CD4-positive, alpha-beta T cell treated with Interleukin-21 for 1 hour (primary cell): ENCODE results near the gene FOXD4.
"Not testable (repeated sequence)": the region's sequence is repeated elsewhere in the genome, so short reads cannot be mapped to it uniquely, and the experiment has no call there.

Experiments used
- DNase-seq: peaks from one replicate; pipeline ENCODE4 v3.0.0-alpha.2; 2020

The FOXD4 gene

GRCh38 chr9:90851-91250 lies 27.4 kb downstream of the FOXD4 start:
- DNase-seq, result not testable (repeated sequence)

DNA sequence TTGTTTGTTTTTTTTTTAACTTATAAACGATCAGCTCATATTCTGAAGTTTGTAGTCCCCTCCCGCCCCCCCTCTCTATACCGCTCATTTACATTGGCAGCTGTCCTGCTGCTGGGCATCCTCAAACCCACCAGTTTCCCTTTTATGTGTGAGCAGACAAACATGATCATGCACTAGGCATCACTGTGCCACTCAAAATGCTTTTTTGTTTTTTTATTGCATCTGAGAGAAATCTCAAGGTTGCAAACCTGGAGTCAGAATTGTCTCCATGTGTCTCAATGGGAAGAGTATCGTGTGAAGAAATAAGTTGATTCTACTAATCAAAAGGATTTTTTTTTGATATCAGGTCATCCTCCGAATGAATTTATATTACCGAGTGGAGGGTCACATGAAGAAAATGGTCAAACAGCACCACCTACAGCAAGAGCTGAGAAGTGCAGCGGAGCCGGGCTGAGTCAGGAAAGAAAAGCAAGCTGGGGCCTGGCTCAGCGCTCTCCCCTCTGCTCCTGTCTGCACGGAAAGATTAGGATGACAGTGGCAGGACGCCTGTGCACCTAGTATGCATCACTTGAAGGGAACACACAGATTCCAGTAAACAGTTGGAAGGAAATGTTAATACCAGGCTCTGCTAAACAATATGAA lies 29.7 kb downstream of the FOXD4 start:
- not testable (repeated sequence) for DNase-seq

GRCh38 chr9:87860-88259 lies 30.4 kb downstream of the FOXD4 start:
- DNase-seq, result not testable (repeated sequence)

GRCh38 chr9:87105-87504 lies 31.1 kb downstream of the FOXD4 start:
- not testable (repeated sequence) for DNase-seq

DNA sequence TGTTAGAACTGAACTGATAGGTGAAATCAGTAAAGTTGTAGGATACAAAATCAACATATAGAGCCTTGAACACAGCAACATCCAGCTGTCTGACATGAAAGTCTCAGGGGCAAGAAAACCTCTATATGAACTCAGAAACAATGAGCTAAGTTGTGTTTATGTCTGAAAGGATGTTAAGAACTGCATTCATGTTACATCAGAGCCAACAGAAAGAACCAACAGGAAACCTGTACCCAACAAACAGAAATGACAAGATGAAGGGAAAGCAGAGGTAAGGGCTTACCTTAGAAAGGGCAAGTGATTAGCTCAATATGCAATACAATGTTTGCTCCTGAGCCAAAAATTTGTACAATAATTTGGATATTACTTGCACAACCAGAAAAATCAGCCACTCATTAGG lies 31.5 kb downstream of the FOXD4 start:
- DNase-seq, result not testable (repeated sequence)

GRCh38 chr9:82932-83689 lies 35.1 kb downstream of the FOXD4 start:
- DNase-seq, result not testable (repeated sequence)

DNA sequence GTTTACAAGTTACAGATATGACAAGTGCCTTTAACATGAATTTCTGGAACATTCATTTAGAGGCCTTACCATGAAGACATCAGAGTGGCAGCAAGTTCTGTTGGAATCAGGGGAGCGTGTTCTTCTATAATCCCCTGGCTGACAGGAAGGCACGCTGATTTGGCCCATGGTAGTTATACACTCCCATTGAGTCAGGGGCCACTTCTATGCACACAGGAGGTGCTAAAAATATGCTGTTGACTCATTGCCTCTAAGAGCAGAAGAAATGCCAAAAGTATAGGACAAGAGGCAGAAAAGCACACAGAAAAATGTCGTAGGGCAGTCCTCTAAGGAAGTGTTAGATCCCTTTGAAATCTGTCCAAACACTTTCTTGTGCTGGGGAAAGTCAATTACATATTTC lies 39.9 kb downstream of the FOXD4 start:
- not testable (repeated sequence) for DNase-seq

DNA sequence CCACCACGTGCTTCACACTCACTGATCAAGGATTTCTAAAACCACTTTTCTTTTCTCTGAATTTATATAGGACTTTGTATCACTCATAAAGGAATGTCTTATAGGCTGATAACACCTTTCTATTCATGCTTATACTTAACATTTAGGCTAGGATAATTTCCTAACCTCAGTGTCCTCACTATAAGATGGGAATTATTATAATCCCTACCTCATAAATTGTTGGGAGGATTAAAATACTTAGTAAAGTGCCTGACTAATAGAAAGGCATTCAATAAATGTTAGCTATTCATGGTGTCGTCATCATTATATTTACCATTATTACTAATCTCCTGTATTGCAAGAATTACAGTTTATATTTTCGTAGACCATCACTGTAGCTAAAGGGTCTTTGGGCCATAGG lies 41.8 kb downstream of the FOXD4 start:
- not testable (repeated sequence) for DNase-seq

DNA sequence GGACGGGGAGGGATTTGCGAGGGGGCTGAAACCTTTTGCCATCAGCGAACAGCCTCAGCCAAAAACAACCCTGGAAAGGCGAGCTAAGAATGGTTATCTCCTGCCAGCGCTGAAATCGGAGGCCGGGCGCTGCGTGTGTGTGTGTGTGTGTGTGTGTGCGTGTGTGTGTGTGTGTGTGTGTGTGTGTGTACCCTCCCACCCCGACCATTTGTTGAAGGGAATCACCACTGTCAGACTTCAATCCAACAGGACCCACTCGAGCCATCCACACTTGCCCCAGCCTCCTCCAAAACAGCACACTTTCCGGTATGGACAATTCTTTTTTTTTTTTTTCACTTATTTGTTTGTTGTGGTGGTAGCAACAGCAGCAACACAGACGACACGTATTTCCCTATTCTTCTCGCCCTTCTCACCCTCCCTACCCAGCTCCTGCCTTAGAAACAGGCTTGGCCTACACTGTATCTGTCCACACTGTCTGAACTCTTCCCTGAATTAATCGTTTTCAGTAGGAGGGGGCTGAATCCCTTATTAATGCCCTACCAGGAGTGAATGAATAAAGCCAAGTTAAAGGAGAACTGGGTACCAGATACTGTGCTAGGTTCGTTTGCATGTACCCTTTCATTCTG lies 44.2 kb downstream of the FOXD4 start:
- not testable (repeated sequence) for DNase-seq

DNA sequence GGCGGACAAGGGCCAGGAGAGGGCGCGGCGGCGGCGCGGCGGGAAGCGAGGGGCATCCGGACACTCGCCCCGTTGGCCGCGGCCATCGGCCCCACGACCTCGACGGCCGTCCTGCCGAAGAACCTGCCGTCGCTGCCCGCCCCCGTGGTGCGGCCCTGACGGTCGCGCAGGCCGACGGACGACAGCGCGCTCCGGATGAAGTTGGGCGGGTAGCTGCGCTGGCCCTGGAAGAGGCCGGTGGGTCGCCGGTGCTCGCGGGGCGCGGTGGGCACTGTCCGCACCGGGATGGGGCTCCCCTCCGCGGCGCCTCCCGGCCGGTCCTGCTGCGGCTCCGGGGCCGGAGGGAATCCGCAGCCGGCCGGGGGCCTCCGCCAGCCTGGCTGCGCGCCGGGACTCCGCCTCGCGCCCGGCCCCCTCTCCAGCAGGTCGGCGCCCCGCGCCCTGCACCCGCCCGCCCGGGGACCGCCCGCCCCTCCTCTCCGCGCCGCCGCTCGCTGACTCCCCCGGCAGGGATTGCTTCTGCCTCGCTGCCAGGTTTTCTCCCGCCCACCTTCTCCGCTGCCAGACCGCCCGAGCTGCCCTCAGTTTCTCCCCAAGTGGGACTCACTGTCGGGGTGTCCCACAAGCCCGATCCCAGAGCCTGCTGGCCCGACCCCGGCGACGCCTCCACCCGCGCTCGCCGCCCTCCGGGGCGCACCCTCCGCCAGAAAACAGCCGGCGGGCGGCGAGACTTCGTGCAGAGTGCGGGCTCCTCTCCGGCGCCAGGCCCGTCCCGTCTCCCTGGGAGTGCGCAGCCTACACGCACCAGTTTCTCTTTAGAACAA lies 44.9 kb downstream of the FOXD4 start:
- DNase-seq, result not testable (repeated sequence)
